ENCODE results near the gene OTOGL. TPM values are rescaled to one million over a fixed set of nuclear protein-coding genes. Genes with fewer than 3 reads are reported as not detected.

Gene OTOGL
- polyA plus RNA-seq, 3 donors, result not detected

DNA sequence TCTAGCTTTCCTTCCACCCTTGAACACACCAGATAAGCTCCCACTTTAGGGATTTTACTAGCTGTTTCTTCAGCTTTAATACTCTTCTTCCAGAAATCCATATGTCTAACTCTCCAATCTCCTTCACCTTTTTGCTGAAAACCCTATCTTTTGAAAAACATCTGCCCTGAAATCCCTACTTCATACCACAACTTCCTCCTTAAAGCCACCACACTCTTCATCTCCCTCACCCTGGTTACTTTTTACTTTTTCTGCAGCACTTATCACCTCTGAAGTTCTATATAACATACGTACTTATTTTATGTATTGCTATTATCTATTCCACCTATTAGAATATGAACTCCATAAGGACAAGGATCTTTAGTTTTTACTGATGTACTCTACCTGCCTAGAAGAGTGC lies 316.1 kb downstream of the OTOGL start:
- Histone ChIP-seq H3K4me2 (replicated peaks; ENCODE audit: extremely low read depth, low read length, poor library complexity, severe bottlenecking) (no peak overlapping the region), H3K9ac (ENCODE audit: insufficient read depth, low read length, poor library complexity, severe bottlenecking) (no peak overlapping the region), H3K27ac (ENCODE audit: low read depth in 1 of 2, low read length in 2 of 2) (no peak overlapping the region), H3K79me2 (ENCODE audit: insufficient read depth, low read length) (no peaks in the 10 kb centered on the region), H2AFZ (ENCODE audit: insufficient read depth, low read depth, low read length, poor library complexity, severe bottlenecking) (no peak overlapping the region), H3K27me3 (ENCODE audit: control insufficient read depth in 2 of 2, insufficient read depth in 2 of 2, low read length in 2 of 2) (peaks cover 0 to 2% of the 10 kb centered on the region in 2 donors), H3K36me3 (replicated peaks in 1 of 2; ENCODE audit: control insufficient read depth in 1 of 2, insufficient read depth in 2 of 2, low read length in 2 of 2) (no peaks in the 10 kb centered on the region), H3K9me3 (replicated peaks in 1 of 2; ENCODE audit: control insufficient read depth in 1 of 2, insufficient read depth in 1 of 2, low read length in 2 of 2) (no peaks in the 10 kb centered on the region), H4K20me1 (ENCODE audit: insufficient read depth, low read length) (no peaks in the 10 kb centered on the region), H3K4me1 (ENCODE audit: control insufficient read depth in 1 of 2, insufficient read depth in 2 of 2, low read length in 2 of 2) (no peaks in the 10 kb centered on the region), H3K4me3 (replicated peaks in 1 of 3; ENCODE audit: low read depth in 2 of 3, low read length in 3 of 3) (no peak overlapping the region)
- no peak overlapping the region for H3K27ac Mint-ChIP-seq
- no peak overlapping the region for H3K4me3 Mint-ChIP-seq
- no peaks in the 10 kb centered on the region for H3K9me3 Mint-ChIP-seq
- no peak for DNase-seq
- H3K36me3 Mint-ChIP-seq, result no peaks in the 10 kb centered on the region
- no peaks in the 10 kb centered on the region for H3K4me1 Mint-ChIP-seq
- WGBS (ENCODE audit: insufficient coverage), result no CpG with 5 or more reads among the region's 1 CpG
- intact Hi-C loops (cut with micrococcal nuclease), result no loop called here
- TF ChIP-seq, protein P1, sequence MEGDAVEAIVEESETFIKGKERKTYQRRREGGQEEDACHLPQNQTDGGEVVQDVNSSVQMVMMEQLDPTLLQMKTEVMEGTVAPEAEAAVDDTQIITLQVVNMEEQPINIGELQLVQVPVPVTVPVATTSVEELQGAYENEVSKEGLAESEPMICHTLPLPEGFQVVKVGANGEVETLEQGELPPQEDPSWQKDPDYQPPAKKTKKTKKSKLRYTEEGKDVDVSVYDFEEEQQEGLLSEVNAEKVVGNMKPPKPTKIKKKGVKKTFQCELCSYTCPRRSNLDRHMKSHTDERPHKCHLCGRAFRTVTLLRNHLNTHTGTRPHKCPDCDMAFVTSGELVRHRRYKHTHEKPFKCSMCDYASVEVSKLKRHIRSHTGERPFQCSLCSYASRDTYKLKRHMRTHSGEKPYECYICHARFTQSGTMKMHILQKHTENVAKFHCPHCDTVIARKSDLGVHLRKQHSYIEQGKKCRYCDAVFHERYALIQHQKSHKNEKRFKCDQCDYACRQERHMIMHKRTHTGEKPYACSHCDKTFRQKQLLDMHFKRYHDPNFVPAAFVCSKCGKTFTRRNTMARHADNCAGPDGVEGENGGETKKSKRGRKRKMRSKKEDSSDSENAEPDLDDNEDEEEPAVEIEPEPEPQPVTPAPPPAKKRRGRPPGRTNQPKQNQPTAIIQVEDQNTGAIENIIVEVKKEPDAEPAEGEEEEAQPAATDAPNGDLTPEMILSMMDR (IDR thresholded peaks at IDR 0.05), result no peak
- peaks cover 1 to 8% (median 1%) of the 10 kb centered on the region in 3 donors for H3K27me3 Mint-ChIP-seq (ENCODE audit: low read depth in 3 of 3)

GRCh38 chr12:80419644-80420043 lies 320.3 kb downstream of the OTOGL start:
- TF ChIP-seq, protein P1 (IDR thresholded peaks at IDR 0.05), result no peak
- Mint-ChIP-seq H3K27ac (no peak overlapping the region), H3K27me3 (ENCODE audit: low read depth in 3 of 3) (peaks cover 1 to 6% (median 1%) of the 10 kb centered on the region in 3 donors), H3K36me3 (no peaks in the 10 kb centered on the region), H3K9me3 (no peaks in the 10 kb centered on the region), H3K4me3 (no peak overlapping the region), H3K4me1 (no peaks in the 10 kb centered on the region)
- no peak for DNase-seq
- intact Hi-C loops (cut with micrococcal nuclease), result no loop called here
- H2AFZ ChIP-seq (ENCODE audit: insufficient read depth, low read depth, low read length, poor library complexity, severe bottlenecking), result no peak overlapping the region
- no peaks in the 10 kb centered on the region for H3K27me3 ChIP-seq (ENCODE audit: control insufficient read depth in 2 of 2, insufficient read depth in 2 of 2, low read length in 2 of 2)
- H3K9ac ChIP-seq (ENCODE audit: insufficient read depth, low read length, poor library complexity, severe bottlenecking), result no peak overlapping the region
- H3K9me3 ChIP-seq (replicated peaks in 1 of 2; ENCODE audit: control insufficient read depth in 1 of 2, insufficient read depth in 1 of 2, low read length in 2 of 2), result no peaks in the 10 kb centered on the region
- no peaks in the 10 kb centered on the region for H3K36me3 ChIP-seq (replicated peaks in 1 of 2; ENCODE audit: control insufficient read depth in 1 of 2, insufficient read depth in 2 of 2, low read length in 2 of 2)
- H3K4me1 ChIP-seq (ENCODE audit: control insufficient read depth in 1 of 2, insufficient read depth in 2 of 2, low read length in 2 of 2), result no peaks in the 10 kb centered on the region
- no peaks in the 10 kb centered on the region for H3K79me2 ChIP-seq (ENCODE audit: insufficient read depth, low read length)
- no peak overlapping the region for H3K4me3 ChIP-seq (replicated peaks in 1 of 3; ENCODE audit: low read depth in 2 of 3, low read length in 3 of 3)
- H3K4me2 ChIP-seq (replicated peaks; ENCODE audit: extremely low read depth, low read length, poor library complexity, severe bottlenecking), result no peak overlapping the region
- H3K27ac ChIP-seq (ENCODE audit: low read depth in 1 of 2, low read length in 2 of 2), result no peak overlapping the region
- no peaks in the 10 kb centered on the region for H4K20me1 ChIP-seq (ENCODE audit: insufficient read depth, low read length)
